NB4 (cell line): ENCODE data around the gene RUFY3.

ENCODE experiments used
- DNase-seq: peaks from one replicate; pipeline ENCODE4 v3.0.0; 2010; ENCODE audit warnings: low read depth
- H3K4me3 ChIP-seq: one replicate; pipeline ENCODE4 v1.5.1; 2011; ENCODE audit warnings: mild to moderate bottlenecking, low read depth, low read length, moderate library complexity
- CTCF ChIP-seq: IDR thresholded peaks from one replicate; pipeline ENCODE4 v1.5.1; 2012; ENCODE audit warnings: low read depth, low read length
- MAX ChIP-seq: IDR thresholded peaks from 2 replicates; pipeline ENCODE4 v1.6.1; 2011; ENCODE audit warnings: low read depth, low read length
- MYC ChIP-seq: IDR thresholded peaks from 2 replicates; pipeline ENCODE4 v1.6.1; 2011; ENCODE audit warnings: low read depth, low read length
- POLR2A ChIP-seq: IDR thresholded peaks from 2 replicates; pipeline ENCODE4 v1.6.1; 2011; ENCODE audit warnings: mild to moderate bottlenecking; ENCODE audit not compliant: insufficient read length; ENCODE audit errors: extremely low read depth

Gene RUFY3

GRCh38 chr4:70714079-70714887, 7.5 kb upstream of the RUFY3 start:
- TF ChIP-seq CTCF (no peak), POLR2A (no peak), MAX (no peak), MYC (no peak)
- H3K4me3 ChIP-seq = no peak overlapping the region
- DNase-seq = peak; percentile 12

GRCh38 chr4:70715097-70715496, 6.7 kb upstream of the RUFY3 start:
- TF ChIP-seq MAX (no peak), CTCF (no peak), MYC (no peak), POLR2A (no peak)
- no peak for DNase-seq
- no peak overlapping the region for H3K4me3 ChIP-seq

GRCh38 chr4:70718811-70719604, 2.8 kb upstream of the RUFY3 start:
- DNase-seq = no peak
- H3K4me3 ChIP-seq = no peak overlapping the region
- TF ChIP-seq MYC (no peak), CTCF (no peak), POLR2A (no peak), MAX (no peak)

DNA sequence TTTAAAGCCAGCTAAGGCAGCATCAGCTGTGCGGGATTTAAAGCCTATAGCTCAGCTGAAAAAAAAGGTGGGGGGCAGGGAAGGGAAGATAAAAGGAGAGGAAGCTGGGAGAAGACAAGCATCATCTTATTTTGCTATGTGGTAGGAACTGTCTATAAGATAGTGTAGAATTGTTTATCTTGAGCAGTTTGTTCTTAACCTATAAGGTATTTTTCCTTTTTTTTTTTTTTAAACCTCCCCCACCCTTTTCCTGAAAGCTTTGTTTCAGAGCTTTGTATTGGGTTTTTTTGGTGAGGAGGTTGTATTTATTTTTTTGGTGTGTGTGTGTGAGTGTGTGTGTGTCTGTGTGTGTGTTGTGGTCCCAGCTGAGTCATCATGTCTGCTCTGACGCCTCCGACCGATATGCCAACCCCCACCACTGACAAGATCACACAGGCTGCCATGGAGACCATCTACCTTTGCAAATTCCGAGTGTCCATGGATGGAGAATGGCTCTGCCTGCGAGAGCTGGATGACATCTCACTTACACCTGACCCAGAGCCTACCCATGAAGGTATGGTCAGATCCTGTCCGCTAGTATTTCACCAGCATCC, 531 bp downstream of the RUFY3 start:
- H3K4me3 ChIP-seq = no peak overlapping the region
- TF ChIP-seq POLR2A (no peak), MYC (no peak), CTCF (no peak), MAX (no peak)
- no peak for DNase-seq

DNA sequence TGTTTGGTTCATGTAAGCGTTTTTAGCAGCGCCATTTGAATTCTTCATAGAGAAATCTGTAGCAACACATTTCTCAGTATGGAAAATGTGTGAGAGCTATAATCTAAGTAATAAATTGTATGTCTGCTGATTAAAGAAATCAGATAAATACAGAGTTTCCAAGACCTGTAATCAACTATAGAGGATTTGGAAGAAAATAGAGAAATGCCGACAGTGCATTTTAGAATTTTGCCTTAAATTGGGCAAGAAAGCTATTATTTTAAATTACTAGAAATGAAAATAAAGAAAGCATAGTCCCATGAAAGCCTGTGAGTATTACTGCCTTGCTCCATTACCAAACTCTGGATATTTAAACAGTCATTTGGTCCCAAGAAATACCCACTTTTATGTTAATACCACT, 2.7 kb downstream of the RUFY3 start:
- no peak for DNase-seq
- TF ChIP-seq POLR2A (no peak), CTCF (no peak), MAX (no peak), MYC (no peak)
- no peak overlapping the region for H3K4me3 ChIP-seq
